Vagina (tissue), 2 donors: ENCODE results near the gene OR2M2.

ENCODE experiments used
- POLR2A ChIP-seq, 2 donors: fragments of 450-650 bp; IDR thresholded peaks; one replicate each; pipeline ENCODE4 v1.6.1; 2017; ENCODE audit warnings: antibody characterized with exemption in 2 of 2, mild to moderate bottlenecking in 2 of 2, moderate library complexity in 2 of 2
- TF ChIP-seq, protein P1 (sequence below), 3 experiments: fragments of 450-650 bp in 2 of 3; fragments of 200-600 bp in 1 of 3; sonication (generic) in 1 of 3; IDR thresholded peaks; one replicate each; pipeline ENCODE4 v1.5.1; 2017 to 2019; ENCODE audit warnings: antibody characterized with exemption in 3 of 3, mild to moderate bottlenecking in 2 of 3, moderate library complexity in 2 of 3

DNA sequence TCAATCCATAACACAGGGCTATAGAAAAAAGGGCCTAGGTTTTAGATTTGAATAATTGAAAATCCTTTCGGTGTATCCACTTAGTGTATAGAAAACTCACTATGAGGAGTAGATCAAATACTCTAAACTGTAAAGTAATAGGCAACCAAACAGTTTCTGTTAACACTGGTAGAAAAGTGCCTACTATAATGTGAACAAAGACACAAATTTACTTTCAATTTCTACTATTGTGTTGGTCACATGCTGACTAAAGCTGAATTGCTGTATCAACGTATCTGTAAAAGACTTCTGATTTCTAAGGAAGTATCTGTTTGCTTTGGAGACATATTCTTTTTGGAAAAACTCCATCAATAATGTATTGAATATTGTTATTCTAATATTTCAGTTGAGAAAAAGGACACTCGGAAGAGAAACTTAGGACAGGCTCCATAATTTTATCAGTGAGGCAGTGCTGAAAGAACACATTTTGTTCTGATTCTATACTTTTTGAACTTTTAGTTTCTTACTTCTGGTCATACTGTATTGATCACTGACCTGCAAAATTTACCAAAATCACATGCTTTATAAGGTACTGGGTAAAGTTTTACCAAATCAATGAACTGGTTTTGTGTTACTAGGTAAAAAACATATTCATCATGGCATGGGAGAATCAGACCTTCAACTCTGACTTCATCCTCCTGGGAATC, 30.0 kb upstream of the OR2M2 start, which contains the start of gene OR2M5:
- TF ChIP-seq, protein P1, sequence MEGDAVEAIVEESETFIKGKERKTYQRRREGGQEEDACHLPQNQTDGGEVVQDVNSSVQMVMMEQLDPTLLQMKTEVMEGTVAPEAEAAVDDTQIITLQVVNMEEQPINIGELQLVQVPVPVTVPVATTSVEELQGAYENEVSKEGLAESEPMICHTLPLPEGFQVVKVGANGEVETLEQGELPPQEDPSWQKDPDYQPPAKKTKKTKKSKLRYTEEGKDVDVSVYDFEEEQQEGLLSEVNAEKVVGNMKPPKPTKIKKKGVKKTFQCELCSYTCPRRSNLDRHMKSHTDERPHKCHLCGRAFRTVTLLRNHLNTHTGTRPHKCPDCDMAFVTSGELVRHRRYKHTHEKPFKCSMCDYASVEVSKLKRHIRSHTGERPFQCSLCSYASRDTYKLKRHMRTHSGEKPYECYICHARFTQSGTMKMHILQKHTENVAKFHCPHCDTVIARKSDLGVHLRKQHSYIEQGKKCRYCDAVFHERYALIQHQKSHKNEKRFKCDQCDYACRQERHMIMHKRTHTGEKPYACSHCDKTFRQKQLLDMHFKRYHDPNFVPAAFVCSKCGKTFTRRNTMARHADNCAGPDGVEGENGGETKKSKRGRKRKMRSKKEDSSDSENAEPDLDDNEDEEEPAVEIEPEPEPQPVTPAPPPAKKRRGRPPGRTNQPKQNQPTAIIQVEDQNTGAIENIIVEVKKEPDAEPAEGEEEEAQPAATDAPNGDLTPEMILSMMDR (IDR thresholded peaks at IDR 0.05) = no peak
- no peak for TF ChIP-seq POLR2A (IDR thresholded peaks at IDR 0.05)
